H1 (cell line): ENCODE data around the gene HLA-DMB. TPM values are rescaled to one million over a fixed set of nuclear protein-coding genes. Genes with fewer than 3 reads are reported as not detected.

Experiments used
- CTCF ChIA-PET: fragments of 300-600 bp; sonication (Branson Sonifier 250); formaldehyde crosslinking; loops from one replicate; lab custom pipeline; 2021; ENCODE audit not compliant: partially characterized antibody; lab: Charles Lee
- POLR2A ChIA-PET: fragments of 300-600 bp; sonication (Branson Sonifier 250); formaldehyde crosslinking; loops from one replicate; lab custom pipeline; 2021; ENCODE audit warnings: inconsistent platforms; ENCODE audit not compliant: partially characterized antibody; lab: Charles Lee
- DNase-seq, 2 experiments: peaks; one replicate each; pipeline versions ENCODE4 v3.0.0 to v3.0.0-alpha.2; 2010 to 2022; ENCODE audit warnings: low spot score in 2 of 2, low read depth in 1 of 2, mixed read lengths in 1 of 2
- FAIRE-seq: peaks from 2 replicates; lab custom pipeline; 2011; peaks lifted over from hg19 to GRCh38; lab: Jason Lieb, UNC
- H2AFZ ChIP-seq: 2 replicates; pipeline ENCODE4 v1.8.1; 2012; ENCODE audit warnings: low read length, inconsistent platforms
- H2AK5ac ChIP-seq: 2 replicates; pipeline ENCODE4 v1.6.1; 2013; ENCODE audit warnings: low read depth, low read length
- H2BK120ac ChIP-seq: replicated peaks from 2 replicates; pipeline ENCODE3; 2013; ENCODE audit warnings: low read depth, low read length, inconsistent platforms
- H2BK12ac ChIP-seq: 2 replicates; pipeline ENCODE4 v1.6.1; 2013; ENCODE audit warnings: low read depth, low read length
- H2BK15ac ChIP-seq: 2 replicates; pipeline ENCODE4 v1.6.1; 2013; ENCODE audit warnings: low read length
- H2BK20ac ChIP-seq: 2 replicates; pipeline ENCODE4 v1.6.1; 2013; ENCODE audit warnings: low read length
- H2BK5ac ChIP-seq: 2 replicates; pipeline ENCODE4 v1.6.1; 2013; ENCODE audit warnings: low read depth, low read length
- H3K14ac ChIP-seq: 2 replicates; pipeline ENCODE4 v1.6.1; 2013; ENCODE audit warnings: inconsistent platforms; ENCODE audit not compliant: insufficient read length
- H3K18ac ChIP-seq: 2 replicates; pipeline ENCODE4 v1.6.1; 2013; ENCODE audit warnings: low read length; ENCODE audit errors: extremely low read depth
- H3K23ac ChIP-seq: 2 replicates; pipeline ENCODE4 v1.6.1; 2013; ENCODE audit warnings: inconsistent platforms; ENCODE audit not compliant: insufficient read length
- H3K23me2 ChIP-seq: 2 replicates; pipeline ENCODE4 v1.6.1; 2013; ENCODE audit warnings: low read depth, low read length
- H3K27ac ChIP-seq: 2 replicates; pipeline ENCODE4 v1.6.1; 2011; ENCODE audit warnings: low read depth, low read length, inconsistent platforms
- H3K27me3 ChIP-seq, 4 experiments: replicated peaks in 1 of 4; 1 replicate in 1 of 4; 2 replicates in 3 of 4; pipeline versions ENCODE4 v1.6.1 to v1.8.1; 2011 to 2013; ENCODE audit warnings: low read length in 3 of 4, mild to moderate bottlenecking in 3 of 4, inconsistent platforms in 2 of 4, mixed read lengths in 2 of 4, moderate library complexity in 1 of 4; ENCODE audit not compliant: control insufficient read depth in 3 of 4, insufficient read depth in 3 of 4; ENCODE audit errors: extremely low read depth in 1 of 4
- H3K36me3 ChIP-seq, 4 experiments: 2 replicates each; pipeline versions ENCODE4 v1.6.1 to v1.8.1; 2011 to 2013; ENCODE audit warnings: mild to moderate bottlenecking in 4 of 4, low read length in 3 of 4, moderate library complexity in 2 of 4, control low read depth in 1 of 4, inconsistent platforms in 1 of 4; ENCODE audit not compliant: insufficient read depth in 4 of 4, control insufficient read depth in 2 of 4
- H3K4ac ChIP-seq: replicated peaks from 2 replicates; pipeline ENCODE3; 2013; ENCODE audit warnings: low read length, low read depth, mixed read lengths, inconsistent platforms; ENCODE audit not compliant: insufficient read length
- H3K4me1 ChIP-seq, 4 experiments: replicated peaks in 1 of 4; 1 replicate in 1 of 4; 2 replicates in 3 of 4; pipeline versions ENCODE4 v1.6.1 to v1.8.1; 2011 to 2013; ENCODE audit warnings: low read length in 3 of 4, inconsistent platforms in 2 of 4, mixed read lengths in 1 of 4; ENCODE audit not compliant: insufficient read depth in 4 of 4, control insufficient read depth in 3 of 4
- H3K4me2 ChIP-seq, 2 experiments: 2 replicates each; pipeline versions ENCODE4 v1.6.1 to v1.8.1; 2011 to 2013; ENCODE audit warnings: low read depth in 2 of 2, low read length in 2 of 2, control low read depth in 1 of 2, inconsistent platforms in 1 of 2, mild to moderate bottlenecking in 1 of 2; ENCODE audit not compliant: insufficient read depth in 1 of 2
- H3K4me3 ChIP-seq, 4 experiments: fragments of 200-600, 300-600 bp in 1 of 4; sonication (generic), shearing (Covaris generic), sonication (Bioruptor Twin) in 1 of 4; 2 replicates each; pipeline versions ENCODE4 v1.5.1 to v1.8.1; 2011 to 2016; ENCODE audit warnings: low read length in 4 of 4, low read depth in 3 of 4, control low read depth in 2 of 4, inconsistent platforms in 2 of 4, mild to moderate bottlenecking in 2 of 4, mixed read lengths in 1 of 4, moderate library complexity in 1 of 4; ENCODE audit not compliant: insufficient read depth in 2 of 4; ENCODE audit errors: extremely low read depth in 1 of 4
- H3K56ac ChIP-seq: replicated peaks from 2 replicates; pipeline ENCODE3; 2013; ENCODE audit warnings: low read depth, mild to moderate bottlenecking, mixed read lengths, low read length, inconsistent platforms; ENCODE audit not compliant: insufficient read length
- H3K79me1 ChIP-seq: 2 replicates; pipeline ENCODE4 v1.6.1; 2013; ENCODE audit warnings: low read depth, low read length, control low read depth
- H3K79me2 ChIP-seq, 2 experiments: 2 replicates each; pipeline versions ENCODE4 v1.6.1 to v1.8.1; 2012 to 2013; ENCODE audit warnings: low read length in 2 of 2, mild to moderate bottlenecking in 2 of 2, inconsistent platforms in 1 of 2; ENCODE audit not compliant: insufficient read depth in 2 of 2, control insufficient read depth in 1 of 2
- H3K9ac ChIP-seq, 4 experiments: replicated peaks in 1 of 4; 1 replicate in 1 of 4; 2 replicates in 3 of 4; pipeline versions ENCODE4 v1.6.1 to v1.8.1; 2011 to 2013; ENCODE audit warnings: low read depth in 3 of 4, low read length in 3 of 4, control low read depth in 2 of 4, mild to moderate bottlenecking in 2 of 4, moderate library complexity in 2 of 4, inconsistent platforms in 1 of 4; ENCODE audit errors: extremely low read depth in 1 of 4
- H3K9me3 ChIP-seq, 2 experiments: 2 replicates each; pipeline versions ENCODE4 v1.6.1 to v1.8.1; 2012 to 2013; ENCODE audit warnings: mild to moderate bottlenecking in 2 of 2, moderate library complexity in 2 of 2, control low read depth in 1 of 2, inconsistent platforms in 1 of 2, low read depth in 1 of 2, low read length in 1 of 2, mixed read lengths in 1 of 2; ENCODE audit not compliant: insufficient read depth in 2 of 2
- H4K20me1 ChIP-seq, 2 experiments: replicated peaks in 1 of 2; 2 replicates each; pipeline versions ENCODE3 to v1.8.1; 2011 to 2013; ENCODE audit warnings: inconsistent platforms in 2 of 2, low read length in 2 of 2, mild to moderate bottlenecking in 1 of 2; ENCODE audit not compliant: insufficient read depth in 2 of 2, control insufficient read depth in 1 of 2
- H4K5ac ChIP-seq: 2 replicates; pipeline ENCODE4 v1.6.1; 2013; ENCODE audit warnings: low read length, low read depth, mixed read lengths, inconsistent platforms; ENCODE audit not compliant: insufficient read length
- H4K8ac ChIP-seq: 2 replicates; pipeline ENCODE4 v1.8.0; 2013; ENCODE audit warnings: mild to moderate bottlenecking, moderate library complexity, low read length, inconsistent platforms; ENCODE audit not compliant: insufficient read depth; ENCODE audit errors: extremely low read depth
- H4K91ac ChIP-seq: replicated peaks from 2 replicates; pipeline ENCODE3; 2013; ENCODE audit warnings: low read length, mixed read lengths, inconsistent platforms; ENCODE audit not compliant: insufficient read length
- ASH2L ChIP-seq: fragments of 200-600, 300-600 bp; sonication (generic); IDR thresholded peaks from one replicate; pipeline ENCODE4 v1.7.1; 2017; ENCODE audit warnings: low read length
- CBX5 ChIP-seq: fragments of 300-800, 300-1000 bp; sonication (generic); IDR thresholded peaks from 2 replicates; pipeline ENCODE4 v1.7.1; 2016; ENCODE audit warnings: antibody characterized with exemption, low read length, low read depth
- CTCF ChIP-seq, 3 experiments: IDR thresholded peaks; 1 replicate in 2 of 3; 2 replicates in 1 of 3; pipeline versions ENCODE4 v1.5.1 to v1.6.1; 2011; ENCODE audit warnings: low read length in 3 of 3, mild to moderate bottlenecking in 3 of 3, inconsistent platforms in 2 of 3, low read depth in 1 of 3, moderate library complexity in 1 of 3; ENCODE audit not compliant: insufficient read depth in 1 of 3; ENCODE audit errors: control extremely low read depth in 1 of 3
- JUND ChIP-seq: IDR thresholded peaks from 2 replicates; pipeline ENCODE4 v1.6.1; 2011; ENCODE audit warnings: mild to moderate bottlenecking, improper control_type of control experiment, low read length
- KDM5A ChIP-seq: fragments of 200-600 bp; IDR thresholded peaks from 2 replicates; pipeline ENCODE4 v1.7.1; 2012; ENCODE audit warnings: mild to moderate bottlenecking, low read length, inconsistent platforms, mixed read lengths
- NRF1 ChIP-seq: IDR thresholded peaks from 2 replicates; pipeline ENCODE4 v1.6.1; 2011; ENCODE audit warnings: mild to moderate bottlenecking, low read depth, low read length, improper control_type of control experiment
- POLR2A ChIP-seq, 2 experiments: IDR thresholded peaks; 1 replicate in 1 of 2; 2 replicates in 1 of 2; pipeline ENCODE4 v1.6.1; 2011; ENCODE audit warnings: low read depth in 2 of 2, low read length in 2 of 2, mild to moderate bottlenecking in 2 of 2; ENCODE audit errors: control extremely low read depth in 1 of 2
- POU5F1 ChIP-seq: IDR thresholded peaks from 2 replicates; pipeline ENCODE4 v1.6.1; 2011; ENCODE audit warnings: low read depth, mild to moderate bottlenecking, low read length, moderate library complexity
- RBBP5 ChIP-seq: IDR thresholded peaks from 2 replicates; pipeline ENCODE4 v1.7.1; 2012; ENCODE audit warnings: low read depth, mild to moderate bottlenecking, inconsistent platforms, low read length, moderate library complexity, borderline replicate concordance
- SP1 ChIP-seq: IDR thresholded peaks from 2 replicates; pipeline ENCODE4 v1.6.1; 2011; ENCODE audit warnings: low read depth, low read length
- WGBS, 2 experiments: shearing (Covaris generic) in 1 of 2; methylation state at CpG; one replicate each; pipeline versions ENCODE4 v1.1.6 to v1.1.7; 2013 to 2015; ENCODE audit warnings: low lambda C conversion rate in 2 of 2, mixed read lengths in 2 of 2, inconsistent platforms in 1 of 2, low coverage in 1 of 2, missing lambda C conversion rate in 1 of 2; ENCODE audit not compliant: insufficient replicate concordance in 2 of 2, insufficient coverage in 1 of 2, insufficient read length in 1 of 2; ENCODE audit errors: extremely low coverage in 1 of 2, missing lambda C conversion rate in 1 of 2; 5-methylcytosine and 5-hydroxymethylcytosine counted together
- polyA plus RNA-seq, 7 experiments: library from polyadenylated mRNA; depleted of rRNA in 3 of 7; stranded (reverse) in 5 of 7; unstranded in 2 of 7; fragments of >200 nt in 5 of 7; fragments of 200-250 nt in 2 of 7; gene quantifications; 1 replicate in 5 of 7; 2 replicates in 1 of 7; 4 replicates in 1 of 7; pipeline versions ENCODE4 v1.2.1 to v1.2.3, GENCODE V29; 2011 to 2013; ENCODE audit warnings: missing spikeins in 2 of 7, mixed read lengths in 2 of 7
- total RNA-seq: library from RNA; stranded (reverse); fragmentation: NEBNext Ultra II Directional; extraction: Animal tissue kit (Norgen Biotek cat#: 25700); gene quantifications from 2 replicates; pipeline ENCODE4 v1.2.1, GENCODE V29; 2021

Gene HLA-DMB
- total and polyA plus RNA-seq, 2 of the 8 experiments (the other 6 are each of a cell fraction or from before 2014, with no cell fraction given): 2.7 to 4.7 TPM

- Histone ChIP-seq H2BK15ac (no peak overlapping the region), H4K91ac (no peak overlapping the region), H3K23ac (no peak overlapping the region), H3K9me3 (no peaks in the 10 kb centered on the region), H2AFZ (no peak overlapping the region), H3K27ac (no peak overlapping the region), H3K4me2 (no peak overlapping the region), H3K4ac (no peak overlapping the region), H3K4me1 (peaks cover 0 to 9% (median 3%) of the 10 kb centered on the region in 4 experiments; a peak in 5 of 7 replicates), H4K20me1 (no peaks in the 10 kb centered on the region), H2BK20ac (no peak overlapping the region), H2AK5ac (no peak overlapping the region), H4K5ac (no peak overlapping the region), H2BK5ac (no peak overlapping the region), H3K18ac (no peak overlapping the region), H2BK120ac (no peak overlapping the region), H3K79me1 (no peaks in the 10 kb centered on the region), H3K4me3 (no peak overlapping the region), H3K56ac (no peak overlapping the region), H3K9ac (no peak overlapping the region), H3K23me2 (0 out of 2 replicates have a peak, but pooled peaks cover 4% of the 10 kb centered on the region), H3K14ac (no peak overlapping the region), H4K8ac (no peak overlapping the region), H2BK12ac (no peak overlapping the region), H3K27me3 (no peaks in the 10 kb centered on the region; a peak in 1 of 7 replicates), H3K36me3 (no peaks in the 10 kb centered on the region), H3K79me2 (no peaks in the 10 kb centered on the region)
- TF ChIP-seq SP1 (no peak), CBX5 (no peak), POLR2A (IDR thresholded peaks at IDR 0.05; ENCODE audit: control extremely low read depth in 1 of 2, low read depth in 2 of 2, low read length in 2 of 2) (no peak), POU5F1 (no peak), RBBP5 (no peak), KDM5A (no peak), ASH2L (no peak), JUND (no peak), CTCF (IDR thresholded peaks at IDR 0.05; ENCODE audit: control extremely low read depth in 1 of 3, insufficient read depth in 1 of 3, low read depth in 1 of 3, low read length in 3 of 3) (no peak), NRF1 (no peak)
- DNase-seq: no peak
- FAIRE-seq: no peak
- ChIA-PET CTCF (interaction anchor here (2.4 to 11.1 kb wide), 3 partner anchors 15 to 63 kb away, joined by 8 to 160 read pairs (median 11); no protein-coding TSS in a partner anchor), POLR2A (interaction anchor here (2.6 kb wide), 1 partner anchor 22 kb away, joined by 25 read pairs; no protein-coding TSS in a partner anchor)
- 90% methylated on average over 9 of the region's 9 CpGs; no CpG with 5 or more reads in 1 of the 2 experiments for WGBS, 2 experiments
Measured at GRCh38 chr6:32949113-32949512, 8.3 kb upstream of the HLA-DMB start.
